GM21390 (cell line): Measurements from ENCODE around the gene PSMD14.
"Not testable (repeated sequence)": the region's sequence is repeated elsewhere in the genome, so short reads cannot be mapped to it uniquely, and the experiment has no call there.

Experiments used
- ATAC-seq: cut with Tn5 transposase; IDR thresholded peaks from one replicate; pipeline ENCODE4 v1.9.1; 2021; ENCODE audit not compliant: unreplicated experiment

PSMD14 gene

GRCh38 chr2:161335626-161336025 is 27.4 kb downstream of the PSMD14 start:
- no peak for ATAC-seq

DNA sequence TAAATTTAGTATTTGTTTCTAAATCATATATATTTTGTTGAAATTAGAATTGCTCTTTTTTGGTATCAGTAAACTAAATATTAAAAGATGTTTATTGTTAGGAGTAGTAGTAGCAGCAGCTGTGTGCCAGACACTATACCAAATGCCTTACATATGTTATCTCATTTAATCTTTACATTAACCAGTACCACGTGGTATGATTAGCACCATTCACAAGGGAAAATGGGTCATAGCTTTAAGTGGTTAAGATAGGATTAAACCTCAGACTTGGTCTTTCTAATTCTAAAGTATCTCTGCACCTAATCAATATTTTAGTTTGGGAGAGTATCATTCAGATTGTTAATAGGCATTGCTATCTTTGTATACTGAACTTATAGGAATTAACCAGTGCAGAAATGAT is 29.0 kb downstream of the PSMD14 start:
- no peak for ATAC-seq

GRCh38 chr2:161339532-161339931 is 31.3 kb downstream of the PSMD14 start:
- not testable (repeated sequence) for ATAC-seq

GRCh38 chr2:161340930-161341413 is 32.7 kb downstream of the PSMD14 start:
- not testable (repeated sequence) for ATAC-seq

GRCh38 chr2:161343235-161343634 is 35.0 kb downstream of the PSMD14 start:
- no peak for ATAC-seq

DNA sequence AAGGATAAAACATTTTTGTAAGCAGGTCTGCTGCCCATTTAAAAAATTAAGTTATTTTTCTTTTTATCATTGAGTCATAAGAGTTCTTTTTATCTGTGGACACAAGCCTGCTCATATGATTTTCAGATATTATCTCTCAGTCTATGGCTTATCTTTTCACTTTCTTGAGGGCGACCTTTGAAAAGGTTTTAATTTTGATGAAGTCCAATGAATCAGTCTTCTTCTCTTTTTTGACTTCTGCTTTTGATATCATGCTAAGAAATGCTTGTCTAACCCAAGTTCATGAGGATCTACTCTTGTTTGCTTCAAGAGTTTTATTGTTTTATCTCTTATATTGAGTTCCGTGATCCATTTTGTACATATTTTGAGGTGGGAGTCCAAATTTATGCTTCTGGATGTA is 36.5 kb downstream of the PSMD14 start:
- ATAC-seq, result no peak

DNA sequence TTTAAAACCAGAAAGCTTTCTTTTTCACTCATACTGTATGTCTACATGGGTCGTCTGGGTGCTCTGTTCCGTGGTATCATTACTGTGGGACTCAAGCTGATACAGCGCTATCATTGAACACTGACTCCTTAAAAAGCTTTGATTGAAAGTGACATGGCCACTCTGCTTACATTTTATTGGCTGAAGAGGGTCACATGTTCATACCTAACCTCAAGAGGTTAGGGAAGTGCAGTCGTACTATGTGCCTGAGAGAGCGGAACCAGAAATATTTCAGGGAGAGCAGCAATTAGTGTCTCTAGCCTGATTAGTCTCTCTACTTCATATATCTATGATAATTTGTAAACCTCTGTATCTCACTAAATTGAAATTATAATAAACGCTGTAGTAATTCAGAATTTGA is 43.5 kb downstream of the PSMD14 start:
- ATAC-seq, result no peak

DNA sequence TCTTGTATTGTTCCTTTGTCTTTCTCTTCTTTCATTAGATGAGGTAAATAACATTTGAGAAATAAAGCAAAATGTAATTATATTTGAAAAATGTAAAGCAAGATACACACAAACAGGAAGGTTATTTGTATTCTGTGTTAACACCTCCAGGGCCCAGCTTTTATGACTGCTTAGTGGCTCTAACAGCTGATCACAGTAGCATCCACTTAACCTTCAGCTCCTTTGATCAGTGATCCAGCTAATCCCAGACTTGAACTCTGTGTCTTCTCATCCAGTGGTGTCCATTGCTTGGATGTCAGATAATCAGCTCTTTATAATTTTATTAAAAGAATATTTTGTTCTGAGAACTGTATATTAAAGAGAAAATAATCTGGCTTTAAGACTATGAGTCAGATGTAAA is 44.5 kb downstream of the PSMD14 start:
- ATAC-seq, result no peak

- ATAC-seq, result no peak
These were observed 45.3 kb downstream of the PSMD14 start for GRCh38 chr2:161353543-161353942.

DNA sequence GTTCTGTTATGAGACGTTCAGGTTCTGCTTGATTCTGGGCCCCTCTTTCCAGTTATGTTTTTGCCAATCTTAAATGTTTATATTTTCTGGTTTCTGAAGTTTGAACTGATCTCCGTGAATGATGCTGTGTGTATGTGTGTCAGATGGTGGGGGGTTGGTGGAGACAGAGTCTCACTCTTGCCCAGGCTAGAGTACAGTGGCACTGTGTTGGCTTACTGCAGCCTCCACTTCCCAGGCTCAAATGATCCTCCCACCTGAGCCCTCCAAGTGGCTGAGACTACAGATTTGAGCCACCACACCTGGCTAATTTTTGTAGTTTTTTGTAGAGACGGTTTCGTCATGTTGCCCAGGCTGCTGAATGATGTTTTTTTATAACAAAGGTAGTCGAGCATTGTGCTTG is 45.9 kb downstream of the PSMD14 start:
- no peak for ATAC-seq

GRCh38 chr2:161355106-161355505 is 46.9 kb downstream of the PSMD14 start:
- ATAC-seq, result no peak

- no peak for ATAC-seq
These were observed 47.8 kb downstream of the PSMD14 start for GRCh38 chr2:161355983-161356382.

GRCh38 chr2:161357097-161357496 is 48.9 kb downstream of the PSMD14 start:
- no peak for ATAC-seq

- ATAC-seq, result no peak
These were observed 50.6 kb downstream of the PSMD14 start for GRCh38 chr2:161358838-161359237.

- ATAC-seq, result not testable (repeated sequence)
These were observed 52.0 kb downstream of the PSMD14 start for GRCh38 chr2:161360095-161360654.

DNA sequence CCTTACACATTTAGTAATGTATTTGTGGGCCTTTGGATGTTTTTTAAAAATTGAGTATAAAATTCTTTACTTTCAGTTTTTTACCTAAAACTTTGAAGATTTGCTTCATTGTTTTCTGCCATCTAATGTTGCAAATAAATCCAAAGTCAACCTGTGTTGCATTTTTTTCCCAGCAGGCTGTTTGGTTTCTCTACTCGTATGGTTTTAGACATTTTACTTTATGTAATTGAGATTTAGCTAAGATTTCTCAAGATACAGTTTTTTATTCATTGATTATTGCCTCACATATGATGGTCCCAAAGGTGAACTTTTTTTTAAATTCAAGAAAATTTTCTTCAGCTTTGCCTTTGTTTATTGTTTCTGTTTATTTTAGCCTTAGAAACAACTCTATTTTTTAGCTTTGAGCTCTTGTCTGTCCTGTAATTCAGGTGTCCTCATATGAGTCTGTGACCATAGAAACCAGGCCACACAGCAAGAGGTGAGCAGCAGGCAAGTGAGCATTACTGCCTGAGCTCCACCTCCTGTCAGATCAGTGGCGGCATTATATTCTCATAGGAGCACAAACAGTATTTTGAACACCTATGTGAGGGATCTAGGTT is 54.4 kb downstream of the PSMD14 start:
- no peak for ATAC-seq

DNA sequence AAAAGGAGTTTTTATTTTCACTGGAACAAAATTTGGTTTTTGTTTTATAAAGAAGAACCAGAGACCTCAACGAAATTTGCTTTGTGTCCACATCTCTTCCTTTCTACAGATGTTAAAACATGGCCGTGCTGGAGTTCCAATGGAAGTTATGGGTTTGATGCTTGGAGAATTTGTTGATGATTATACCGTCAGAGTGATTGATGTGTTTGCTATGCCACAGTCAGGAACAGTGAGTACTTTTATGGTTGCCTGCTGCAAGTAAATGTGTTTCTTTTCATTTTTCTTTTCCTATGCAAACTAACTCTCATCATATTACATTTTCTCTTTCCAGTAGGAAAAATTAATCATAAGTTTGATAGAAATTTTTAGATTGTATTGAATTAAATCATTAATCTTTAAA is 59.5 kb downstream of the PSMD14 start:
- ATAC-seq, result no peak

GRCh38 chr2:161369311-161369710 is 61.1 kb downstream of the PSMD14 start:
- no peak for ATAC-seq

GRCh38 chr2:161370981-161371380 is 62.8 kb downstream of the PSMD14 start:
- no peak for ATAC-seq

- no peak for ATAC-seq
These were observed 63.6 kb downstream of the PSMD14 start for GRCh38 chr2:161371869-161372268.

DNA sequence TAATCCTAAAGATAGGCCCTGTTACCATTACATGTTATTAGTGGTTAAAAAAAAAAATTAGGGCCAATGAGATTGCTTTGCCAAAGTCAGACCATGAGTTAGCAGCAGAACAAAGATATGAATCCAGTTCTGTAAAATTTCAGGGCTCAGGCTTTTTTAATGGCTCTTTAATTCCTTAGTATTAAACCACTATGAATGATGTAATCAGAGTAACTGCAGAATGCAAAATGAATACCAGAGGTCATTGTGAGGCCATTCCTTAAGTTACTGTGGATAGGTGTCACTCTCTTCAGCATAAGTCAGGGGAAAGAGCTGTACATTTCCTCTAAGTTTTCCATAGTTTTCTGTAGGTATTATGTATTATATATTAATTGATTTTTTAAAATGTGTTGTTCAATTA is 65.7 kb downstream of the PSMD14 start:
- no peak for ATAC-seq

GRCh38 chr2:161374446-161374845 is 66.2 kb downstream of the PSMD14 start:
- no peak for ATAC-seq

- ATAC-seq, result no peak
These were observed 71.5 kb downstream of the PSMD14 start for GRCh38 chr2:161379740-161380139.
